Suppressor macrophage treated with lipopolysaccharide for 4 hours (primary cell): Measurements from ENCODE around the gene BFSP2.
"Not testable (repeated sequence)": the region's sequence is repeated elsewhere in the genome, so short reads cannot be mapped to it uniquely, and the experiment has no call there.

ENCODE experiments used
- DNase-seq: peaks from one replicate; pipeline ENCODE4 v3.0.0-alpha.2; 2020

BFSP2 gene

DNA sequence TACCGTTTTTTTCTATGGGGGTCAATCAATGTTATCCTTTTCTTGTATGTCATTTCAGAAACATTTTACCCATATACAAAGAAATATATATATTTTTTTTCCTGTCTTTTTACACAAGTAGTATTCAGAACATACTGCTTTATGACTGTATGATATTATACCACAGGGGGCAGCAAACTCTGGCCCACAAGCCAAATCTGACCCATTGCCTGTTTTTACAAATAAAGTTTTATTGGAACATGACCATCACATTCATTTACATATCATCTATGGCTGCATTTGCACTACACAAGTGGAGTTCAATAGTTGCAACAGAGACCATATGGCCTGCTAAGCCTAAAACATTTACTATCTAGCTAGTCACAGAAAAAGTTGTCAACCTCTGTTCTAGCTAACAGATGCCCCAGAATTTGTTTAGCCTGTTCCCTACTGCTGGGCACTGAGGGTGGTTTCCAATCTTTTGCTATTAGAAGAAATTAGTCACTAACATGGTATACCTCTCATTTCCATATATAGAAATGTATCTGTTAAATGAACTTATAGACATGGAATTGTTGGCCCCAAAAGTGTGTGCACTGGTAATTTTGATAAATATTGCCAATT, 57.7 kb downstream of the BFSP2 start:
- peak; percentile 24 for DNase-seq

DNA sequence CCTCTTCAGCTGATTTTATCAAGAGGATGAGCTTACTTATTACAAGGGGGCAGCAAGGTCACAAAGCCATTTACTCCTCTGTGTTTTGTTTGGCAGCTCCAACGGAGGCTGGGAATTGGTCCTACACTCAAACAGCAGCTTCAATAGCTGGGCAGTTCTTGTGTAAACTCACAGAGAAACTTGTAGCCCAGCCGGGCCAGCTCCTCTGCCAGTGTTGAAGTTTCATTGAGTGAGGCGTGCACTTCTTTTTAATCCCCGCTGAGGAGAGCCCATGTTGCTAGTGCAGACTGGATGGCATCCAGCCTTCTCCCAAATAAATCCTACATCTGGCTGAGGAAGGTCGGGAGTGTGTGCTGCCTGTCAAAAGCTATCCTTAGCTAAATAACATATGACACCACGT, 59.5 kb downstream of the BFSP2 start:
- no peak for DNase-seq

DNA sequence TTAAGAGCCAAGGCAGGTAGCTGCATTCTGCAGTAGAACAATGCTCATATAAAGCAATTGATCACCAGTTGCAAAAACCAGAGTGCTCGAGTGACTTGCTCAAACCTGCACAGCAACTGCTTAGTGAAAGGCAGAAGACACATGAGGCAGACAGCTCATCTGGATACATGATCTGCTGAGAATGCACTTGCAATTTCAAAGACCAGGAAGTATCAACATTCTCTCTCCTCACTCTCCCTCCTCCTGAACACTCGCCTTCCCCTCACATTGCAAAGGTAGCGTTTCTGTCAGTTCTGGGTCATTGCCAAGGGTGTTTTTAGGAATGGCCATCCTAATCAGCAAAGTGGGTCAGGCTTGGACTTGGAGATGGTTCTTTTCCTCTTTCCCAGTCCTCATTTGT, 61.0 kb downstream of the BFSP2 start:
- no peak for DNase-seq

DNA sequence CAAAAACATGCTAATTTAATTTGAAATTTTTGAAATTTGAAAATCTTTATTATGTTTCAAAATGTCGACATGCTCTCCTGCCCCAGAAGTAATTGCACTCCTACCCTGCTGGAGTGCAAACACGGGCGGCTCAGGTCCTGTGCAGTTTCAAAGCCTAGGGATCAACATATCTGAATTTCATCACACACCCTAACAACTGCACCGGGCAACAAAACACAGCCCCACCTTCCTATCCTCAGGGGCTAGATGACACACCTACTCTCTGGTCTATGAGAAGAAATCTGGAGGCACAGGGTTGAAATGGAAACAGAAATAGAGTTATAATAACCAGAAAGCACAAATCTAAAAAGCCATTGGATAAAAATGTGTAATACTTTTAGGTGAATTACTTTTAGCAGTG, 61.4 kb downstream of the BFSP2 start:
- no peak for DNase-seq

DNA sequence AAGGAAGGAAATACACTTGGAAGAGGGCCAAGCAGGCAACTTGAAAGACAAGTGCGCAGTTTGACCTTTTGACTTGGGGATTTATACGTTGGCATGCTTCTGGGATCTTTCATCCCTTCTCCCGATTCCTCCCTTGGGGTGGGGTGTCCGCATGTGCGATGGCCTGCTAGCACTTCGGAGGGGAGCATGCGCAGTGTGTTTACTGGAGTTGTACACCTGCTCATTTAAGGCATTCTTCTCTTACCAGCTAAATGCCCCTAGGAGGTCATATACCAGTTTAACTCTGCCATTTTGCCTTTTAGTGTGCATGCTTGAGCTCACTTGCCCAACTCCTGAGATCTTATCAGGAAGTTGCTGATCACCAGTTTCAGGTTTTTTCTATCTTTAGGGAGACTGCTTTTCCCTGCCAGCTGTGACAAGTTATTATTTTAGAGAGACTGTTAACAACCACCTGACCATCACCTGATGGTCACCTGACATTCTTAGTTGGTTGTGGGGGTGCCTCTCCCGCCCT, 63.5 kb downstream of the BFSP2 start:
- DNase-seq, result no peak

DNA sequence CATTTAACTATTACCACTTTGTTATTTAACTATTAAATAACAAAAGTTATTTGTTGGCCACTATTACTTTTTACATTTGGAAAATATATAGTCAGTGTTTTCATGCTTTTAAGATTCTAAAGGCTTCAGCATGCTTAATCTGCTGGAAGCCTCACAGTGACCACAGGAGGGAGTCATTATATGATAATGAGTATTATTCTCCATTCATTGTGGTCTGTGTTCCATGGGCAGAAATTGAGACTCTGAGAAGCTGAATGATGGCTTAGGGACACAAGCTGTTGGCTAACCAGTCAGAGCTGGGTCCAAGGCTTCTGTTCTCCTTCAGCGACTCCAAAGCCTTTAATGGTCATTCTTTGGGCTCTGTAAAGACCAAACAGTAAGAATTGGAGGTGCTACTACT, 64.7 kb downstream of the BFSP2 start:
- peak; percentile 12 for DNase-seq

DNA sequence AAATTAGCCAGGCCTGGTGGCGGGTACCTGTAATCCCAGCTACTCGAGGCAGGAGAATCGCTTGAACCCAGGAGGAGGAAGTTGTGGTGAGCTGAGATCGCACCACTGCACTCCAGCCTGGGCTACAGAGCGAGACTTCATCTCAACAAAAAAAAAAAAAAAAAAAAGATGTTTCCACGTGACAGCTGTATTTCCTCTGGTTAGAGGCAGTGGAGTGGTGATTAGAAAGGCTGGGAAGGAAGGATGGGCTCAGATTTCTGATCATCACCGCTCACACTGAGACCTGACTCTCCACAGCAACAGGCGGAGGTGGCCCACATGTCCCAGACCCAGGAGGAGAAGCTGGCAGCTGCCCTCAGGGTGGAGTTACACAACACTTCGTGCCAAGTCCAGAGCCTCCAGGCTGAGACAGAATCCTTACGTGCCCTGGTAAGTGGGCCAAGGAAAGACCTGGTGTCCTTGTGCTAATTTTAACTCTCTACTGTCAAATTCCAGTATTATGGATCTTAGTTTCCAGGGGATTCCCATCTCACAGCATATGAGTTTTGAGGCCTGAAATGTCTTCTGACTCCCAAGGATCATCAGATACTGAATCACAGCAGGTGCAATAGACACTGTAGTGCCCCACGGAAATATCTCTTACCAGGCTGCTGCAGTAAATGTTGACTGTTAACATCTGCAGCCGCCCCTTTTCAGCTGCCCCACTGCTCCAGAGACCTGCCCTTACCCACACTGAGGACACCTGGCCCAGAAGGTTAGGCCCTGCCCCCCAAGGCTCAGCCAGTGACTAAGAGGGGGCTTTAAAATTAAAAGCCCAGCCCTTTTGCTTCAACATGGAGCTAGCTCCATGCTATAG, 66.9 kb downstream of the BFSP2 start:
- DNase-seq, result peak; percentile 5

DNA sequence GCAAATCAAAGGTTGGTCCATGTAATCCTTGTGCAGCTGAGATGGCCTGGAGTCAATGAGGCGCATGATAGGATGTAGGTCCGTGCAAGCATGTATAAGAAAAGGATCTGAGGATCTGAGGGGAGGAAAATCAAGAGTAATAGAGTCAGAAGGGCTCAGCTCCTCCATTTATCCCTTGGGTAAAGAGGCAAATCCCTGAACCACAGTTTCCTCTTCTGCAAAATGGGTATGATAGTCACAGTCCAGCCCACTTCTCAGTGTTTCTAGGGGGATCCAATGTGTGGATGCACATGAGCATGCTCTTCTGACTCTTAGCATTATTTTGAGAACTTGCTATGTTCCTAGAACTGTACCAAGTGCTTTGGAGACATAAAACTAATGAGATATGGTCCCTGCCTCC, 67.9 kb downstream of the BFSP2 start:
- DNase-seq, result no peak

DNA sequence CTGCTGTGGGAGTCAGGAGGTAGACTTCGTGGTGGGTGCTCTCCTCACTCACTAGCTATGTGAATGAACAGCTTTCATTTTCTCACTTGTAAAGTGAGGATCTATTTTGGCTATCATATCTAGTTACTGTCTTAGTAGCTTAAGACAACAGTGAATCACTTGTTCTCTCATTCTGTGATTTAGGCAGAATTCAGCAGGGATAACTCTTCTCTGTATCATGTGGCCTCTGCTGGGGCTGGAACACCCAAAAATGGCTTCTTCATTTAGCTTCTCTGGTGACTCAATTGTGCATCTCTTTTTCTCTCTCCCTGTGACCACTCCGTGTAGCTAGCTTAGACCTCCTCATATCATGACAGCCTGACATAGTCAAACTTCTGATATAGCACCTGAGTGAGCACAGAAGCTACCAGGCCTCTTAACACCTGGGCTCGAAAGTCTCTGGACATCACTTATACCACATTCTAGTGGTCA, 68.4 kb downstream of the BFSP2 start:
- DNase-seq, result no peak

DNA sequence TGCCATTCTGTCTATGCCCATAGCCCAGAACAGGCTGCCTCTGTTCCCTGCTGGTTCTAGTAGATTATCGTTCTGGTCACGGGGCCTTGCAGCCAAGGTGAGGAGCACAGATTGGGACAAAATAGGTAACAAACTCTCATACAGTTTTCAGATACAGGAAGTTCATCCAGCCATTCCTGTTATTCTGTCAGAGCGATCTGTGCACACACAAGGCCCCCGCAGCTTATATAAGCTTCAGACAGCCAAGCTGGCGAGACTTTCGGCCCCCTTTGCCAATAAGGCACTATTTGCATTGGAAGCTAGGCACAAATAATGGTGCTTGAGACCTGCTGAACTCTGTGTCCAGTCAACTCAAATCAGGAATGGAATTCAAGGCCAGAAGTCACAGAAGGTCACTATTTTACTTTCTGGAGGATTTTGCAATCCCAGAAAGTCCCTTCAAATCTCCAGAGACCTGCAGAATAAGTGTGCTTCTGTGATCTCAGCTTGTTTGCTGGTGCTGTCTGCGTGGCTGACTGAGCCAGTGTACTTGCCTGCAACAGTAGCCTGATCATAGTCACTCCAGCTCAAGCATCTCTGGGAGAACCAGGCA, 69.4 kb downstream of the BFSP2 start:
- DNase-seq, result peak; percentile 41

DNA sequence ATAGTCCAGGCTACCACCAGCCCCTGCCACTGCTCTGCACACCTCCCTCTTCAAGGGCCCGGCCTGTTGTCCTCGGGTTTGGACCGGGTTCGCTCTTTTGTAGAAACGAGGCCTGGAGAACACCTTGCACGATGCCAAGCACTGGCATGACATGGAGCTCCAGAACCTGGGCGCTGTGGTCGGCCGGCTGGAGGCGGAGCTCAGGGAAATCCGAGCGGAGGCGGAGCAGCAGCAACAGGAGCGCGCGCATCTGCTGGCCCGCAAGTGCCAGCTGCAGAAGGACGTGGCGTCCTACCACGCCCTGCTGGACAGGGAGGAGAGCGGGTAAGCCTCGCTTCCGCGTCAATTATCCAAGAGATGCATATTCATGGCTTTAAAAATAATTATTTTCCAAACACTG, 72.4 kb downstream of the BFSP2 start:
- no peak for DNase-seq

DNA sequence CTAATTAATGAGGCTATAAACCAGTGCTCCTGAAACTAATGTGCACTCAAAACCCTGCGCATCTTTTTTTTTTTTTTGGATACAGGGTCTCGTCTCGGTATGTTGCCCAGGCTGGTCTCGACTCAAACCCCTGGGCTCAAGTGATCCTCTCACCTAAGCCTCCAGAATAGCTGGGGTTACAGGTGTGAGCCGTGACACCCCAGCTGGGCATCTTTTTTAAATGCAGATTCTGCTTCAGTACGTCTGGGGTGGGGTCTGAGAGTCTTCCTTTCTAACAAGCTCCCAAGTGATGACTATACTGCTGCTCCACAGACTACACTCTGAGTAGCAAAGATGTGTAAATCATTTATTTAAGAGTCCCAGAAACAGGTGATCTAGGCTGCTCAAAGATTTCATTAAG, 73.0 kb downstream of the BFSP2 start:
- DNase-seq, result no peak

DNA sequence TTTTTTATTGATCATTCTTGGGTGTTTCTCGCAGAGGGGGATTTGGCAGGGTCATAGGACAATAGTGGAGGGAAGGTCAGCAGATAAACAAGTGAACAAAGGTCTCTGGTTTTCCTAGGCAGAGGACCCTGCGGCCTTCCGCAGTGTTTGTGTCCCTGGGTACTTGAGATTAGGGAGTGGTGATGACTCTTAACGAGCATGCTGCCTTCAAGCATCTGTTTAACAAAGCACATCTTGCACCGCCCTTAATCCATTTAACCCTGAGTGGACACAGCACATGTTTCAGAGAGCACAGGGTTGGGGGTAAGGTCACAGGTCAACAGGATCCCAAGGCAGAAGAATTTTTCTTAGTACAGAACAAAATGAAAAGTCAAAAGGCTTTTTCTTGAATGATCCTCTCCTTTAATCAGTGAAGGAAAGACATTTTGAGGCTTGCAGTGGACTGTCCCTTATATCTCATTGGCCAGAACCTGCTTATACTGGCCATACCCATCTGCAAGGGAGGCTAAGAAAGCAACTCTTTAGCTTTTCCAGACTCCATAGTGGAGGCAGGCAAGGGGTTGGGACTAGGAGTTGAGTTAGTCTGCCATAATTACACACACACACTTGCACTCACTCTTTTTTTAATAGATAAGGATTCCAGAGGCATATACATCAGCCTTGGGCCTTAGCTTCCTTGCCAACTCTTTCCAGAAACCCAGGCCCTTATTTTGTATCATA, 73.8 kb downstream of the BFSP2 start:
- DNase-seq, result not testable (repeated sequence)

DNA sequence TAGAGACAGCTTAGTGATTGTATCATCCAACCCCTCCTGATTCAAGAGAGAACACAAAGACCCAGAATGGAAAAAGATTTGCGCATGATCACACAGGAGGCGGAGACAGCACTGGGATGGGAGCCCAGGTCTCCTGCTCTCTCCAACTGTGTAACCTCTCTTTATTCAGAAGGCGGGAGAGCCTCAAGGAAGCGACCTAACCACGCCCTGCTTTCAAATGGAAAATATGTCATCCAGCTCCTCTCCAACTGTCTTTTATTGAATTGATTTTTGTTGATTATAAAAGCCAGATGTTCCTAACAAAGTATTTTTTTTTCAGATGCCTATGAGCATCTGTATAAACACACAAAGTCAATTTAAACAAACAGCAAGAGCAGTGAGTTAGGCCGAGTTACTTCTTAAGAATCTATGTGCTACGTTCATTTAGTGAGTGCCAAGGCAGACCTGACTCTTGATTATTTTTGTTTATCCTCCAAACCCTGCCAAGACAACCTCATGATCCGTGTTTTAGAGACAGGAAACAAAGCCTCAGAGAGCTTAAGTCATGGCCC, 74.5 kb downstream of the BFSP2 start:
- DNase-seq, result no peak

DNA sequence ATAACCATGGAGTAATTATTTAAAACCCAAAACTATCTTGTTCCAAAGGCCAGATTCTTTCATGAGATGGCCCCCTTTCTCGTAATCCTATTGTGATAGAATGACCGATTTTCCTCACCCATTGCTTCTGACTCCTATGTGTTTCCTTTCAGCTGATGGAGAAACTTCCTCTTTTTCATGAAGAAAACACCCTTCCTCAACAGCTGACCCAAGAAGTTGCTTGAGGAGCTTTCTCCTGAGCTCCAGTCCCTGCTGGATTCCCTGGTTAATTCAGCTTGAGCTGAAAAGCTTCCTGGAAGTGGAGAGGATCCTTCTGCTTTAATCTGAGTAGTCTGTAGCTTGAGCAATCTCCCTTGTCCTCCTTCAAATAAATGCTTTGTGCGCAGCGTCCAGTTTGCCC, 75.0 kb downstream of the BFSP2 start:
- peak; percentile 68 for DNase-seq

DNA sequence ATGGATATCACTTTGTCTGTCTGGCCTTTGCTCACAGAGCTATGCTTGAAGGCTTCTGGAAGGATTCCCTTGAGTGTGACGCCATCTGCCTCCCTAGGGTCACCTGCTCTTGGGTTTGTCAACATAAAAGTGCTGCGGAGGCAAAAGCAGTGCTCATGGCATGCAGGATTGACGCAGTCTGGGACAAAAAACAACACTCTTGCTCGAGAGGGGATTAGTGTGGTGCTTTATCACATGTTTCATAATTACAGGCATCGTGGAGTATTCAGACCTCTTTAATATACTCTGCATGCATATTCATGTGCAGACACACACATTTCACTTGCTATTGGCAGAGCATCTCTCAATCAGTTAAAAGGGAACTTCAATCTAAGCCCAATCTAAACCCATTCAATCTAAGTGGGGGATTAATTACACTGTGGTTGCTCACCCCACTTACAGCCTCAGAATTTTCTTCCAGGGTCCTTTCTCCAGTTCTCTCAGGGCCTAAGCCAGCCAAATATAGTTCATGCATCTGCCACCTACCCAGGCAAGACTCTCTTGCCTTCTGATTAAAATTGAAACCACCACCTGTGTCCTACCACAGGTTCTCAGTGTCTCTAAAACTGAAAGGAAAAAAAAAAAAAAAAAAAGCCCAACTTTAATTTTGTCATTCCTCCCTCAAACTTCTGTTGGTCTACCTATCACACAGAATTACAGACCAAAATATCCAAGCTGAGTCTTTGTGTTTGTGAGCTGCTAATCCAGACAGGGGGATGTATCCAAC, 75.6 kb downstream of the BFSP2 start:
- DNase-seq, result no peak

DNA sequence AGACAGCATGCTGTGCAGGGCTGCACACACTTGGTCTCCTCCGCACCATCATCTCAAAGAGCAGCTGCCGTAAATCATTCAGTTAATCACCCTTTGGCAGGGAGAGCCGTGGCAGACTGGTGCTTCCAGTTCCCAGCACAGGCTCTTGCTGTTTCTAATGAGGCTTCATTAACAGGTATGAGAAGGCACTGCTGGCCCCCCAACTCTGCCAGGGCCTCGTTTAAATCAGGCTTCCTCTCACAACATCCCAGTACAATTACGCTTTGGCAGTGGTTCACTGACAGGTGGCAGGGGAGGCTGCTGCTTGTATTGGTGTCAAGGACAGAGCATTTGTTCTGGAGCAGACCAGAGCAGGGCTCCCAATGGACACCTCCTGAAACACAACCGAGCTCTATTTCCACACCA, 77.1 kb downstream of the BFSP2 start:
- no peak for DNase-seq

DNA sequence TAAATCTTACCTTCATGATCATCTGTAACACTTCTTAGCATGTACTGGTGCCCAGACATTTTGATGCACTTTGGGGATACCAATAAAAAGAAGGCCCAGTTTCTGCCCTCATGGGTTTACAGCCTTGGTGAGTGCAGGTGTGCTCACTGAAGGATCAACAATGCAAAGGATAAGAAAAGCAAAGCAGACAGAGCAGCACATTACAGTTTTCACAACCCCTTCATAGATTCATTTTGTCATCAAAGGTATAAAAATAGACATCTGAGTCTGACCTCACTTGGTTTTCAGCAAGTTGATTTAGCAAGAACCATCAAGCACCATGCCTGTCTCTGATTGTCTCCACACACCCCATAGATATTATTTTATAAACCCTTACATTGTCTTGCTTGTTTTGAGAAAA, 77.6 kb downstream of the BFSP2 start:
- DNase-seq, result peak; percentile 8

DNA sequence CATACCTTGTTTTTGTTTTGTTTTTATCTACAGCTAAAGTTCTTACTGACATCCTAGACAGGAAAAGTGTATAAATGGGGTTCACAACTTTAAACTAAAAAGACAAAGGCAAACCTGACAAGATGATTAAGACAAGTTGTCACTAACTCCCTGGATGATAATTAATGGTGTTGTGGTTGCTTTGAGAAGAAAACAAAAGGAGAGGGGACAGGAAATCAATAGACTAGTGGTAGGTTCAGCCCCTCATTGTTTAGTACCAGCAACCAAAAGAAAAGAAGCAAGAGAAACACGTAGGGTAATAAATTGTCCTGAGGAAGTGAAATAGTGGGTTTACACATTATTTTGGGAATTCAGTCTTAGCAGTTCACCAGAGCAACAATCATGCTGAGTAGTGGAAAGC, 78.8 kb downstream of the BFSP2 start:
- DNase-seq, result no peak

DNA sequence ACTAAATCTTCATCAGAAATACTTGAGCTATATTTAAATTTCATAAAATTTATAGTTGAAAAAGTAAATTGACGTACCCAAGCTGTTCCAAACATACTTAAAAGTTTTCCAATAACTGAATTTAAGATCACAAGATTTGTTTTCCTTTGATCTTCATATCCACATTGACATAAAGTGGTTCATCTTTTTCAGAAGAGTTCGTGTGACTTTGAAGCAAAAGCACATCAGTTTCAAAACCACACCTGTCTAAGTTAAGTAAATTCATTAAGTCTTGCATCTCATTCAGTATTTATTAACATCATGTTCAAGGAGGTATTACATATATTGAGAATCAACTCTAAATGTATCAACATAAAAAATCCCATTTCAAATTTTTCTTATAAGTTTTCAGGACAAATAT, 79.5 kb downstream of the BFSP2 start:
- DNase-seq, result no peak

DNA sequence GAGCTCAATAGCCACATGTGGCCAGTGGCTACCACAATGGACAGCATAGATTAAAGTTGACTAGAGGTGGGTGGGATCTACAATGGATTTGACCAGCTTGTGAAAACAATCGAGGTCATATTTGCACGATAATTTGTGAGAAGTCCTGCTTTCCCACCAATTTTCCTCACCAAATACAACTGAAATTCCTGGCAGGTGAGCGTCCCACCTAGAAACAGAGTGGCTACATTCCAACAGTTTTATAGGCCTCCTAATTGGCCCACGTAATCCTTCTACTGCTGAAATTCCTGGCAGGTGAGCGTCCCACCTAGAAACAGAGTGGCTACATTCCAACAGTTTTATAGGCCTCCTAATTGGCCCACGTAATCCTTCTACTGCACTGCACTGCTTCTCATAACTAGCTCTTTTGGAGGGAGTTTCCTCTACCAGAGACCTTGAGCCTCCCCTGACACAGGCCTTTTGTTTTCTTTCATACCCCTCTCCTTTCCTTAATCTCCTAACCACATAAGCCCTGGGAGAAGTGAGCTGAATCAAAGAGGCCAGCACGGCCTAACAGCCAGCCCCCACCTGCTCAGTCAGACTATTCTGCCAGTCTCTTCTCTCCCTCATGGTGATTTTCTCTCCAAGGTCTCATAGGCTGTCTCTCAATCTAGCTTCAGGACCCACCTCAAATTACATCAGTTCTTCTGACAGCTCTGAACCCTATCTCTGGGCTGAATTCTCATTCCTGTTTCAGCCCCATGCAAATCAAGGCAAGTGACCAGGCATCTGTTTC, 80.2 kb downstream of the BFSP2 start:
- DNase-seq, result no peak
